NCI-H2081 (cell line): ENCODE data around the gene LHFPL2.

Experiments
- DNase-seq, 2 experiments: peaks; one replicate each; lab custom pipeline; 2025; lab: John Stamatoyannopoulos, UW

Gene LHFPL2

GRCh38 chr5:78500871-78501270 is 147.7 kb downstream of the LHFPL2 start:
- DNase-seq, result no peak

- DNase-seq, result no peak
These were observed 148.5 kb downstream of the LHFPL2 start for GRCh38 chr5:78500028-78500427.

- no peak for DNase-seq
These were observed 149.1 kb downstream of the LHFPL2 start for GRCh38 chr5:78499485-78499884.

GRCh38 chr5:78497573-78498533 is 150.7 kb downstream of the LHFPL2 start:
- no peak for DNase-seq

- DNase-seq, result no peak
These were observed 152.2 kb downstream of the LHFPL2 start for GRCh38 chr5:78496373-78496772.

- no peak for DNase-seq
These were observed 152.8 kb downstream of the LHFPL2 start for GRCh38 chr5:78495800-78496199.

- DNase-seq, result no peak
These were observed 155.9 kb downstream of the LHFPL2 start for GRCh38 chr5:78492650-78493049.

- DNase-seq, result no peak
These were observed 156.3 kb downstream of the LHFPL2 start for GRCh38 chr5:78492224-78492623.

GRCh38 chr5:78490709-78491485 is 157.7 kb downstream of the LHFPL2 start:
- no peak for DNase-seq

- DNase-seq, result no peak
These were observed 160.7 kb downstream of the LHFPL2 start for GRCh38 chr5:78487846-78488245.

- DNase-seq, result no peak
These were observed 162.4 kb downstream of the LHFPL2 start for GRCh38 chr5:78486218-78486617.

- no peak for DNase-seq
These were observed 164.6 kb downstream of the LHFPL2 start for GRCh38 chr5:78483809-78484521.

GRCh38 chr5:78482948-78483347 is 165.6 kb downstream of the LHFPL2 start:
- DNase-seq, result no peak

GRCh38 chr5:78476795-78477194 is 171.8 kb downstream of the LHFPL2 start:
- DNase-seq, result no peak

- DNase-seq, result no peak
These were observed 173.2 kb downstream of the LHFPL2 start for GRCh38 chr5:78475370-78475769.

GRCh38 chr5:78473751-78474150 is 174.8 kb downstream of the LHFPL2 start:
- no peak for DNase-seq

GRCh38 chr5:78472469-78473106 is 176.0 kb downstream of the LHFPL2 start:
- no peak for DNase-seq

GRCh38 chr5:78471896-78472295 is 176.7 kb downstream of the LHFPL2 start:
- no peak for DNase-seq

- DNase-seq, result peak; percentile 1 to 12
These were observed 180.7 kb downstream of the LHFPL2 start for GRCh38 chr5:78467752-78468357.

GRCh38 chr5:78467140-78467539 is 181.4 kb downstream of the LHFPL2 start:
- DNase-seq, result no peak

- DNase-seq, result no peak
These were observed 189.7 kb downstream of the LHFPL2 start for GRCh38 chr5:78458843-78459242.
